Neural cell (in vitro differentiated cells): Measurements from ENCODE around the gene DAPK2. TPM values are rescaled to one million over a fixed set of nuclear protein-coding genes. Genes with fewer than 3 reads are reported as not detected.

Experiments used
- H2AFZ ChIP-seq: fragments of 200-600, 300-800 bp; sonication (generic), shearing (Covaris generic); 2 replicates; pipeline ENCODE4 v1.6.0; 2014; ENCODE audit warnings: low read depth, mild to moderate bottlenecking, antibody characterized with exemption, low read length, moderate library complexity
- H3F3A ChIP-seq: fragments of 200-600 bp; shearing (Covaris generic); 2 replicates; pipeline ENCODE4 v1.6.1; 2016; ENCODE audit warnings: mild to moderate bottlenecking, moderate library complexity, mixed read lengths, antibody characterized with exemption, low read length; ENCODE audit not compliant: insufficient read depth, poor library complexity, severe bottlenecking
- H3K27ac ChIP-seq: fragments of 200-600, 300-800 bp; sonication (generic), shearing (Covaris generic); 2 replicates; pipeline ENCODE4 v1.5.1; 2014; ENCODE audit warnings: mild to moderate bottlenecking, low read length, moderate library complexity
- H3K27me3 ChIP-seq: fragments of 300-800, 200-600 bp; sonication (generic), shearing (Covaris generic); 2 replicates; pipeline ENCODE4 v1.6.0; 2014; ENCODE audit warnings: mild to moderate bottlenecking, low read depth, low read length, moderate library complexity; ENCODE audit not compliant: insufficient read depth
- H3K36me3 ChIP-seq: fragments of 300-800, 200-600 bp; sonication (generic), shearing (Covaris generic); 2 replicates; pipeline ENCODE4 v1.5.1; 2014; ENCODE audit warnings: mild to moderate bottlenecking, antibody characterized with exemption, low read length, moderate library complexity; ENCODE audit not compliant: insufficient read depth
- H3K4me2 ChIP-seq: fragments of 300-800, 200-600 bp; sonication (generic), shearing (Covaris generic); 2 replicates; pipeline ENCODE4 v1.6.0; 2014; ENCODE audit warnings: mild to moderate bottlenecking, low read length
- H3K4me3 ChIP-seq: fragments of 300-800, 200-600 bp; sonication (generic), shearing (Covaris generic); 2 replicates; pipeline ENCODE4 v1.5.1; 2014; ENCODE audit warnings: mild to moderate bottlenecking, low read length, moderate library complexity
- H3K79me2 ChIP-seq: fragments of 200-600 bp; shearing (Covaris generic); replicated peaks from 2 replicates; pipeline ENCODE4 v1.6.0; 2014; ENCODE audit warnings: mild to moderate bottlenecking, low read length, moderate library complexity; ENCODE audit not compliant: insufficient read depth
- H3K9ac ChIP-seq: fragments of 300-800, 200-600 bp; sonication (generic), shearing (Covaris generic); 2 replicates; pipeline ENCODE4 v1.6.1; 2016; ENCODE audit warnings: mild to moderate bottlenecking, low read length, mixed read lengths
- H3K9me2 ChIP-seq: fragments of 200-600 bp; shearing (Covaris generic); 2 replicates; pipeline ENCODE4 v1.6.1; 2016; ENCODE audit warnings: mild to moderate bottlenecking, low read length, mixed read lengths; ENCODE audit not compliant: insufficient read depth
- H3K9me3 ChIP-seq: fragments of 200-600, 300-800 bp; sonication (generic), shearing (Covaris generic); 2 replicates; pipeline ENCODE4 v1.6.1; 2016; ENCODE audit warnings: mild to moderate bottlenecking, mixed run types, low read length, moderate library complexity, mixed read lengths
- H4K20me1 ChIP-seq: fragments of 200-600 bp; shearing (Covaris generic); 2 replicates; pipeline ENCODE4 v1.6.1; 2016; ENCODE audit warnings: mild to moderate bottlenecking, mixed run types; ENCODE audit not compliant: insufficient read depth
- EP300 ChIP-seq: fragments of 450-650 bp; conservative IDR thresholded peaks from 2 replicates; pipeline ENCODE4 v1.6.1; 2014; ENCODE audit warnings: antibody characterized with exemption, mild to moderate bottlenecking, moderate library complexity; ENCODE audit not compliant: poor library complexity, severe bottlenecking
- EZH2 ChIP-seq: fragments of 200-600, 300-800 bp; shearing (Covaris generic), sonication (generic); IDR thresholded peaks from 2 replicates; pipeline ENCODE4 v1.6.1; 2014; ENCODE audit warnings: antibody characterized with exemption, low read length, borderline replicate concordance, mild to moderate bottlenecking; ENCODE audit not compliant: insufficient read depth, poor library complexity, severe bottlenecking
- MXI1 ChIP-seq: fragments of 450-650 bp; conservative IDR thresholded peaks from 2 replicates; pipeline ENCODE4 v1.6.1; 2014; ENCODE audit warnings: antibody characterized with exemption, mild to moderate bottlenecking; ENCODE audit not compliant: poor library complexity, severe bottlenecking
- POLR2AphosphoS5 ChIP-seq: IDR thresholded peaks from 2 replicates; pipeline ENCODE4 v1.6.1; 2012
- RAD21 ChIP-seq: fragments of 450-650 bp; conservative IDR thresholded peaks from 2 replicates; pipeline ENCODE4 v1.6.1; 2014; ENCODE audit warnings: antibody characterized with exemption, mild to moderate bottlenecking, moderate library complexity
- REST ChIP-seq: IDR thresholded peaks from 2 replicates; pipeline ENCODE4 v1.6.1; 2012; ENCODE audit warnings: borderline replicate concordance
- SMC3 ChIP-seq: fragments of 450-650 bp; conservative IDR thresholded peaks from 2 replicates; pipeline ENCODE4 v1.6.1; 2014; ENCODE audit warnings: antibody characterized with exemption, mild to moderate bottlenecking, moderate library complexity; ENCODE audit not compliant: poor library complexity
- TAF1 ChIP-seq: IDR thresholded peaks from 2 replicates; pipeline ENCODE4 v1.6.1; 2012; ENCODE audit warnings: low read depth
- polyA plus RNA-seq: library from polyadenylated mRNA; depleted of rRNA; stranded (reverse); fragments of >200 nt; gene quantifications from 2 replicates; pipeline ENCODE4 v1.2.3, GENCODE V29; 2014
- TF ChIP-seq, protein P1 (sequence below): fragments of 450-650 bp; IDR thresholded peaks from 2 replicates; pipeline ENCODE4 v1.5.1; 2014; ENCODE audit warnings: antibody characterized with exemption, mild to moderate bottlenecking, moderate library complexity; ENCODE audit not compliant: poor library complexity, severe bottlenecking

Gene DAPK2
- polyA plus RNA-seq, 1 donor from 2014 or later, result 0.78 TPM

DNA sequence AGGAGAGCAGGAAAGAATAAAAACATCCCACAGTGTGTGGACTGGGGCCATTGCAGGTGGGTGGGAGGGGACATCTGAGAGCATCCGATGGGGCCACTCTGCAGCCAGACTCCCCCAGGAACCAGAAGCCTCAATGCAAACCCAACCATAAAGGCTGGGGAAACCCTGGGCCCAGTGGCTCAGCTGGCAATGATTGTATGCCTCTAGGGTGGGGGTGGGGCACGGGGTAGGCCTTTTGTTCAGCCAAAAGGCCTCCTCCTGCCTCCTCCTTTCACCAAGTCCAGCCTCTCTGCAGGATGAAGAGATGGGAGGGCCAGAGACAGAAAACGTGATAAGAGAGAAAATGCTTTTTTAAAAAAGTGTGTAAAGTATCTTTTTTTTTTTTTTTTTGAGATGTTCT, 167.1 kb downstream of the DAPK2 start:
- TF ChIP-seq POLR2AphosphoS5 (no peak), EZH2 (no peak), TAF1 (no peak), SMC3 (no peak)
- TF ChIP-seq, protein P1, sequence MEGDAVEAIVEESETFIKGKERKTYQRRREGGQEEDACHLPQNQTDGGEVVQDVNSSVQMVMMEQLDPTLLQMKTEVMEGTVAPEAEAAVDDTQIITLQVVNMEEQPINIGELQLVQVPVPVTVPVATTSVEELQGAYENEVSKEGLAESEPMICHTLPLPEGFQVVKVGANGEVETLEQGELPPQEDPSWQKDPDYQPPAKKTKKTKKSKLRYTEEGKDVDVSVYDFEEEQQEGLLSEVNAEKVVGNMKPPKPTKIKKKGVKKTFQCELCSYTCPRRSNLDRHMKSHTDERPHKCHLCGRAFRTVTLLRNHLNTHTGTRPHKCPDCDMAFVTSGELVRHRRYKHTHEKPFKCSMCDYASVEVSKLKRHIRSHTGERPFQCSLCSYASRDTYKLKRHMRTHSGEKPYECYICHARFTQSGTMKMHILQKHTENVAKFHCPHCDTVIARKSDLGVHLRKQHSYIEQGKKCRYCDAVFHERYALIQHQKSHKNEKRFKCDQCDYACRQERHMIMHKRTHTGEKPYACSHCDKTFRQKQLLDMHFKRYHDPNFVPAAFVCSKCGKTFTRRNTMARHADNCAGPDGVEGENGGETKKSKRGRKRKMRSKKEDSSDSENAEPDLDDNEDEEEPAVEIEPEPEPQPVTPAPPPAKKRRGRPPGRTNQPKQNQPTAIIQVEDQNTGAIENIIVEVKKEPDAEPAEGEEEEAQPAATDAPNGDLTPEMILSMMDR, result no peak
- Histone ChIP-seq H3K36me3 (no peaks in the 10 kb centered on the region), H3K4me3 (no peak overlapping the region), H3K79me2 (no peaks in the 10 kb centered on the region), H3K27ac (no peak overlapping the region), H3K27me3 (no peaks in the 10 kb centered on the region), H3K9me3 (no peaks in the 10 kb centered on the region), H4K20me1 (no peaks in the 10 kb centered on the region), H3K4me2 (no peak overlapping the region), H3K9me2 (no peaks in the 10 kb centered on the region), H3F3A (no peaks in the 10 kb centered on the region), H3K9ac (no peak overlapping the region), H2AFZ (no peak overlapping the region)

DNA sequence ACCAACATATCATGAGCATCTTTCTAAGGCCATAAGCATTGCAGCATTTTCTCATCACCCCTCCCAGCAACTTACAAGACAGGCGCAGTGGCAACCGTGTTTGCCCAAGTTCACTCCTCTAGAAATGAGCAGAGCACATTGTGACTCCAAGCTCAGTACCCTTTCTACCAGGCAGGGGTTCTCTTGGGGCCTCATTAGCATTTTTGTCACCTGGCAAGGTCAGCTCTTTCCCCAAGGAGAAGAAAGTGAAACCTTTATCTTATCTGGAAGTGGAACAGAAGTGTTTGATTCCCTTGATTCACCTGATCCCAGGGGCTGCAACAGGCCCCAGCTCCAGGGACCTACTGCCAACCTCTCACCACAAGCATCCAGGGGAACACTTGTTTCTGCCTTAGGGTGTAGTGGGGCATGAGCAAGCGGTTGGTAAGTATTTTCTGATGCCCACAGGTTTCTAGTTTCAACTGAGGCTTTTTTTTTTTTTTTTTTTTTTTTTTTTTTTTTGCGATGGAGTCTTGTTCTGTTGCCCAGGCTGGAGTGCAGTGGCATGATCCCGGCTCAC, 168.5 kb downstream of the DAPK2 start:
- no peak overlapping the region for H3K9ac ChIP-seq
- H3K79me2 ChIP-seq, result no peaks in the 10 kb centered on the region
- no peaks in the 10 kb centered on the region for H3K36me3 ChIP-seq
- no peaks in the 10 kb centered on the region for H3F3A ChIP-seq
- no peaks in the 10 kb centered on the region for H3K9me3 ChIP-seq
- no peak overlapping the region for H3K4me2 ChIP-seq
- no peak overlapping the region for H3K27ac ChIP-seq
- no peak for TF ChIP-seq EP300
- TF ChIP-seq, protein P1, result no peak
- TF ChIP-seq MXI1, result no peak
- no peak for TF ChIP-seq REST
- TF ChIP-seq SMC3, result no peak
- TF ChIP-seq POLR2AphosphoS5, result no peak
- no peak for TF ChIP-seq TAF1
- TF ChIP-seq RAD21, result no peak
- TF ChIP-seq EZH2, result no peak
- H2AFZ ChIP-seq, result no peak overlapping the region
- no peaks in the 10 kb centered on the region for H3K9me2 ChIP-seq
- H3K4me3 ChIP-seq, result no peak overlapping the region
- H4K20me1 ChIP-seq, result no peaks in the 10 kb centered on the region
- no peaks in the 10 kb centered on the region for H3K27me3 ChIP-seq
